Measurements from ENCODE around the gene CEBPG.

GRCh38 chr19:33419788-33420130 is 46.2 kb downstream of the CEBPG start:
- TF ChIP-seq CTCF (IDR thresholded peaks at IDR 0.05; ENCODE audit: low read depth, low read length): no peak
- TF ChIP-seq POLR2A (IDR thresholded peaks at IDR 0.05; ENCODE audit: extremely low read depth, insufficient read length): no peak
- no peak for TF ChIP-seq MAX (IDR thresholded peaks at IDR 0.05; ENCODE audit: low read depth, low read length)
- no peak for TF ChIP-seq MYC (IDR thresholded peaks at IDR 0.05; ENCODE audit: low read depth, low read length)
